H1 (cell line): ENCODE measurements around the gene TAL2. TPM values are rescaled to one million over a fixed set of nuclear protein-coding genes. Genes with fewer than 3 reads are reported as not detected.

Source experiments
- CTCF ChIA-PET: fragments of 300-600 bp; sonication (Branson Sonifier 250); formaldehyde crosslinking; loops from one replicate; lab custom pipeline; 2021; ENCODE audit not compliant: partially characterized antibody; lab: Charles Lee
- POLR2A ChIA-PET: fragments of 300-600 bp; sonication (Branson Sonifier 250); formaldehyde crosslinking; loops from one replicate; lab custom pipeline; 2021; ENCODE audit warnings: inconsistent platforms; ENCODE audit not compliant: partially characterized antibody; lab: Charles Lee
- DNase-seq, 2 experiments: peaks; one replicate each; pipeline versions ENCODE4 v3.0.0 to v3.0.0-alpha.2; 2010 to 2022; ENCODE audit warnings: low spot score in 2 of 2, low read depth in 1 of 2, mixed read lengths in 1 of 2
- FAIRE-seq: peaks from 2 replicates; lab custom pipeline; 2011; peaks lifted over from hg19 to GRCh38; lab: Jason Lieb, UNC
- H2AFZ ChIP-seq: 2 replicates; pipeline ENCODE4 v1.8.1; 2012; ENCODE audit warnings: low read length, inconsistent platforms
- H2AK5ac ChIP-seq: 2 replicates; pipeline ENCODE4 v1.6.1; 2013; ENCODE audit warnings: low read depth, low read length
- H2BK120ac ChIP-seq: replicated peaks from 2 replicates; pipeline ENCODE3; 2013; ENCODE audit warnings: low read depth, low read length, inconsistent platforms
- H2BK12ac ChIP-seq: 2 replicates; pipeline ENCODE4 v1.6.1; 2013; ENCODE audit warnings: low read depth, low read length
- H2BK15ac ChIP-seq: 2 replicates; pipeline ENCODE4 v1.6.1; 2013; ENCODE audit warnings: low read length
- H2BK20ac ChIP-seq: 2 replicates; pipeline ENCODE4 v1.6.1; 2013; ENCODE audit warnings: low read length
- H2BK5ac ChIP-seq: 2 replicates; pipeline ENCODE4 v1.6.1; 2013; ENCODE audit warnings: low read depth, low read length
- H3K14ac ChIP-seq: 2 replicates; pipeline ENCODE4 v1.6.1; 2013; ENCODE audit warnings: inconsistent platforms; ENCODE audit not compliant: insufficient read length
- H3K18ac ChIP-seq: 2 replicates; pipeline ENCODE4 v1.6.1; 2013; ENCODE audit warnings: low read length; ENCODE audit errors: extremely low read depth
- H3K23ac ChIP-seq: 2 replicates; pipeline ENCODE4 v1.6.1; 2013; ENCODE audit warnings: inconsistent platforms; ENCODE audit not compliant: insufficient read length
- H3K23me2 ChIP-seq: 2 replicates; pipeline ENCODE4 v1.6.1; 2013; ENCODE audit warnings: low read depth, low read length
- H3K27ac ChIP-seq: 2 replicates; pipeline ENCODE4 v1.6.1; 2011; ENCODE audit warnings: low read depth, low read length, inconsistent platforms
- H3K27me3 ChIP-seq, 4 experiments: replicated peaks in 1 of 4; 1 replicate in 1 of 4; 2 replicates in 3 of 4; pipeline versions ENCODE4 v1.6.1 to v1.8.1; 2011 to 2013; ENCODE audit warnings: low read length in 3 of 4, mild to moderate bottlenecking in 3 of 4, inconsistent platforms in 2 of 4, mixed read lengths in 2 of 4, moderate library complexity in 1 of 4; ENCODE audit not compliant: control insufficient read depth in 3 of 4, insufficient read depth in 3 of 4; ENCODE audit errors: extremely low read depth in 1 of 4
- H3K36me3 ChIP-seq, 4 experiments: 2 replicates each; pipeline versions ENCODE4 v1.6.1 to v1.8.1; 2011 to 2013; ENCODE audit warnings: mild to moderate bottlenecking in 4 of 4, low read length in 3 of 4, moderate library complexity in 2 of 4, control low read depth in 1 of 4, inconsistent platforms in 1 of 4; ENCODE audit not compliant: insufficient read depth in 4 of 4, control insufficient read depth in 2 of 4
- H3K4ac ChIP-seq: replicated peaks from 2 replicates; pipeline ENCODE3; 2013; ENCODE audit warnings: low read length, low read depth, mixed read lengths, inconsistent platforms; ENCODE audit not compliant: insufficient read length
- H3K4me1 ChIP-seq, 4 experiments: replicated peaks in 1 of 4; 1 replicate in 1 of 4; 2 replicates in 3 of 4; pipeline versions ENCODE4 v1.6.1 to v1.8.1; 2011 to 2013; ENCODE audit warnings: low read length in 3 of 4, inconsistent platforms in 2 of 4, mixed read lengths in 1 of 4; ENCODE audit not compliant: insufficient read depth in 4 of 4, control insufficient read depth in 3 of 4
- H3K4me2 ChIP-seq, 2 experiments: 2 replicates each; pipeline versions ENCODE4 v1.6.1 to v1.8.1; 2011 to 2013; ENCODE audit warnings: low read depth in 2 of 2, low read length in 2 of 2, control low read depth in 1 of 2, inconsistent platforms in 1 of 2, mild to moderate bottlenecking in 1 of 2; ENCODE audit not compliant: insufficient read depth in 1 of 2
- H3K4me3 ChIP-seq, 4 experiments: fragments of 200-600, 300-600 bp in 1 of 4; sonication (generic), shearing (Covaris generic), sonication (Bioruptor Twin) in 1 of 4; 2 replicates each; pipeline versions ENCODE4 v1.5.1 to v1.8.1; 2011 to 2016; ENCODE audit warnings: low read length in 4 of 4, low read depth in 3 of 4, control low read depth in 2 of 4, inconsistent platforms in 2 of 4, mild to moderate bottlenecking in 2 of 4, mixed read lengths in 1 of 4, moderate library complexity in 1 of 4; ENCODE audit not compliant: insufficient read depth in 2 of 4; ENCODE audit errors: extremely low read depth in 1 of 4
- H3K56ac ChIP-seq: replicated peaks from 2 replicates; pipeline ENCODE3; 2013; ENCODE audit warnings: low read depth, mild to moderate bottlenecking, mixed read lengths, low read length, inconsistent platforms; ENCODE audit not compliant: insufficient read length
- H3K79me1 ChIP-seq: 2 replicates; pipeline ENCODE4 v1.6.1; 2013; ENCODE audit warnings: low read depth, low read length, control low read depth
- H3K79me2 ChIP-seq, 2 experiments: 2 replicates each; pipeline versions ENCODE4 v1.6.1 to v1.8.1; 2012 to 2013; ENCODE audit warnings: low read length in 2 of 2, mild to moderate bottlenecking in 2 of 2, inconsistent platforms in 1 of 2; ENCODE audit not compliant: insufficient read depth in 2 of 2, control insufficient read depth in 1 of 2
- H3K9ac ChIP-seq, 4 experiments: replicated peaks in 1 of 4; 1 replicate in 1 of 4; 2 replicates in 3 of 4; pipeline versions ENCODE4 v1.6.1 to v1.8.1; 2011 to 2013; ENCODE audit warnings: low read depth in 3 of 4, low read length in 3 of 4, control low read depth in 2 of 4, mild to moderate bottlenecking in 2 of 4, moderate library complexity in 2 of 4, inconsistent platforms in 1 of 4; ENCODE audit errors: extremely low read depth in 1 of 4
- H3K9me3 ChIP-seq, 2 experiments: 2 replicates each; pipeline versions ENCODE4 v1.6.1 to v1.8.1; 2012 to 2013; ENCODE audit warnings: mild to moderate bottlenecking in 2 of 2, moderate library complexity in 2 of 2, control low read depth in 1 of 2, inconsistent platforms in 1 of 2, low read depth in 1 of 2, low read length in 1 of 2, mixed read lengths in 1 of 2; ENCODE audit not compliant: insufficient read depth in 2 of 2
- H4K20me1 ChIP-seq, 2 experiments: replicated peaks in 1 of 2; 2 replicates each; pipeline versions ENCODE3 to v1.8.1; 2011 to 2013; ENCODE audit warnings: inconsistent platforms in 2 of 2, low read length in 2 of 2, mild to moderate bottlenecking in 1 of 2; ENCODE audit not compliant: insufficient read depth in 2 of 2, control insufficient read depth in 1 of 2
- H4K5ac ChIP-seq: 2 replicates; pipeline ENCODE4 v1.6.1; 2013; ENCODE audit warnings: low read length, low read depth, mixed read lengths, inconsistent platforms; ENCODE audit not compliant: insufficient read length
- H4K8ac ChIP-seq: 2 replicates; pipeline ENCODE4 v1.8.0; 2013; ENCODE audit warnings: mild to moderate bottlenecking, moderate library complexity, low read length, inconsistent platforms; ENCODE audit not compliant: insufficient read depth; ENCODE audit errors: extremely low read depth
- H4K91ac ChIP-seq: replicated peaks from 2 replicates; pipeline ENCODE3; 2013; ENCODE audit warnings: low read length, mixed read lengths, inconsistent platforms; ENCODE audit not compliant: insufficient read length
- RXRA ChIP-seq: IDR thresholded peaks from 2 replicates; pipeline ENCODE4 v1.6.1; 2011; ENCODE audit warnings: low read depth, mild to moderate bottlenecking, low read length, moderate library complexity; ENCODE audit not compliant: insufficient read depth
- WGBS, 2 experiments: shearing (Covaris generic) in 1 of 2; methylation state at CpG; one replicate each; pipeline versions ENCODE4 v1.1.6 to v1.1.7; 2013 to 2015; ENCODE audit warnings: low lambda C conversion rate in 2 of 2, mixed read lengths in 2 of 2, inconsistent platforms in 1 of 2, low coverage in 1 of 2, missing lambda C conversion rate in 1 of 2; ENCODE audit not compliant: insufficient replicate concordance in 2 of 2, insufficient coverage in 1 of 2, insufficient read length in 1 of 2; ENCODE audit errors: extremely low coverage in 1 of 2, missing lambda C conversion rate in 1 of 2; 5-methylcytosine and 5-hydroxymethylcytosine counted together
- polyA plus RNA-seq, 7 experiments: library from polyadenylated mRNA; depleted of rRNA in 3 of 7; stranded (reverse) in 5 of 7; unstranded in 2 of 7; fragments of >200 nt in 5 of 7; fragments of 200-250 nt in 2 of 7; gene quantifications; 1 replicate in 5 of 7; 2 replicates in 1 of 7; 4 replicates in 1 of 7; pipeline versions ENCODE4 v1.2.1 to v1.2.3, GENCODE V29; 2011 to 2013; ENCODE audit warnings: missing spikeins in 2 of 7, mixed read lengths in 2 of 7
- total RNA-seq: library from RNA; stranded (reverse); fragmentation: NEBNext Ultra II Directional; extraction: Animal tissue kit (Norgen Biotek cat#: 25700); gene quantifications from 2 replicates; pipeline ENCODE4 v1.2.1, GENCODE V29; 2021

Gene TAL2
- total and polyA plus RNA-seq, 2 of the 8 experiments (the other 6 are each of a cell fraction or from before 2014, with no cell fraction given): 0.65 to 0.82 TPM

DNA sequence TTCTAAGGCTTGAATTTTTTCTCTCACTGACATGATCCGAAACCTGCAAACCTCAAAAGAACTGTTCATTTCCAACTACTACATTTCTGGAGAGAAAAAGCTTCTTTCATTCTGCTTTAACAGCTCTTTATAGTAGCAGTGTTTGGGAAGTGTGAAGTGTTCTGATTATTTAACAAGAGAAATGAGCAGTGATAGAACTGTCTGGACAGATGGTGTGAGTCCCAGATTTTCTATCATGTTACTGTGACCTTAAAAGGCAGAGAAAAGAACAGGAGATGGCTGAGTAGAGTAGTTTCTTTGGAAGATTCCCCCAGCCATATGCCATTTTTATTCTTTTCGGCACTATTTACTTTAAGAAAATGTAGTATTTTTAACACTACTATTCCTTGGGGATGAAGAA lies 41.3 kb upstream of the TAL2 start:
- H4K8ac ChIP-seq: no peak overlapping the region
- TF ChIP-seq RXRA: no peak
- TF ChIP-seq, all 59 proteins: peak for 0
- H3K4me1 ChIP-seq: no peaks in the 10 kb centered on the region
- H2BK20ac ChIP-seq: no peak overlapping the region
- H3K36me3 ChIP-seq: no peaks in the 10 kb centered on the region
- no peaks in the 10 kb centered on the region for H3K79me1 ChIP-seq
- H3K14ac ChIP-seq: no peak overlapping the region
- H3K27me3 ChIP-seq: no peaks in the 10 kb centered on the region
- no peak overlapping the region for H3K4me3 ChIP-seq
- no peak overlapping the region for H3K9ac ChIP-seq
- CTCF ChIA-PET: interaction anchor here (1.4 to 10.1 kb wide), 3 partner anchors 18 to 261 kb away, joined by 6 to 70 read pairs (median 7); no protein-coding TSS in a partner anchor
- no peak overlapping the region for H2BK15ac ChIP-seq
- no peak for FAIRE-seq
- no peak for DNase-seq
- H3K23me2 ChIP-seq: no peaks in the 10 kb centered on the region
- 91% methylated on average over 2 of the region's 2 CpGs; no CpG with 5 or more reads in 1 of the 2 experiments for WGBS, 2 experiments
- H2BK5ac ChIP-seq: no peak overlapping the region
- no peak overlapping the region for H3K18ac ChIP-seq
- H3K23ac ChIP-seq: no peak overlapping the region
- no peak overlapping the region for H4K91ac ChIP-seq
- no peak overlapping the region for H3K4ac ChIP-seq
- H2AK5ac ChIP-seq: no peak overlapping the region
- POLR2A ChIA-PET: no interaction called here
- H3K56ac ChIP-seq: no peak overlapping the region
- no peaks in the 10 kb centered on the region for H3K9me3 ChIP-seq
- H3K4me2 ChIP-seq: no peak overlapping the region
- H4K5ac ChIP-seq: no peak overlapping the region
- no peak overlapping the region for H3K27ac ChIP-seq
- H2BK12ac ChIP-seq: no peak overlapping the region
- no peak overlapping the region for H2BK120ac ChIP-seq
- no peaks in the 10 kb centered on the region for H4K20me1 ChIP-seq
- H2AFZ ChIP-seq: no peak overlapping the region
- H3K79me2 ChIP-seq: no peaks in the 10 kb centered on the region
